GF-D8 (cell line): Measurements from ENCODE around the gene NUP205.
A peak's percentile ranks its signal among the peaks of the same experiment; 100 is the strongest.

Experiments used
- DNase-seq: peaks from one replicate; lab custom pipeline; 2025; lab: John Stamatoyannopoulos, UW

Gene NUP205

GRCh38 chr7:135539629-135540028, 18.1 kb upstream of the NUP205 start:
- DNase-seq = no peak

DNA sequence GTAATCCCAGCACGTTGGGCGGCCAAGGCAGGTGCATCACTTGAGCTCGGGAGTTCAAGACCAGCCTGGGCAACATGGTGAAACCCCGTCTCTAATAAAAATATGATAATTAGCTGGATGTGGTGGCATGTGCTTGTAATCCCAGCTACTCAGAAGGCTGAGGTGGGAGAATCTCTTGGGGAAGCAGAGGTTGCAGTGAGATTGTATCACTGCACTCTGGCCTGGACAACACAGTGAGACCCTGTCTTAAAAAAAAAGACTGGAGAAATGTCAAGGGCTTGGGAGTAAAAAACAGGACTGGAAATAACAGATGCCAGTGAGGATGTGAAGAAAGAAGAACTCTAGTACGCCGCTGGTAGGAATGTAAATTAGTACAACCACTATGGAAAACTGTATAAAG, 16.7 kb upstream of the NUP205 start:
- DNase-seq = no peak

DNA sequence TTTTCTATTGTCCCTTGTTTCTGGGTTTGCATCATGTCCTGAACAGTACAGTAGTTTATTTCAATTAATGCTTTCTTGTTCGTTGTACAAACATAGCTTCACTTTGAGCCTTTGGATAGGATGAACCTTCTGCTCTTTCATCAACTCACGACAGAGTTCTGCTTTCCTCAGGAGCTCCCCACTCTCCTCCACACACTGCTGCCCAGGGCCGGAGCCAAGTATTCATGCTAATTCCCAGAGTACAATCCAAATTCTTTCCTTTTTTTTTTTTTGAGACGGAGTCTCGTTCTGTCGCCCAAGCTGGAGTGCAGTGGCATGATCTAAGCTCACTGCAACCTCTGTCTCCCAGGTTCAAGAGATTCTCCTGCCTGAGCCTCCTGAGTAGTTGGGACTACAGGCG, 7.5 kb upstream of the NUP205 start:
- no peak for DNase-seq

- no peak for DNase-seq
Observed at GRCh38 chr7:135552148-135552547, 5.6 kb upstream of the NUP205 start.

DNA sequence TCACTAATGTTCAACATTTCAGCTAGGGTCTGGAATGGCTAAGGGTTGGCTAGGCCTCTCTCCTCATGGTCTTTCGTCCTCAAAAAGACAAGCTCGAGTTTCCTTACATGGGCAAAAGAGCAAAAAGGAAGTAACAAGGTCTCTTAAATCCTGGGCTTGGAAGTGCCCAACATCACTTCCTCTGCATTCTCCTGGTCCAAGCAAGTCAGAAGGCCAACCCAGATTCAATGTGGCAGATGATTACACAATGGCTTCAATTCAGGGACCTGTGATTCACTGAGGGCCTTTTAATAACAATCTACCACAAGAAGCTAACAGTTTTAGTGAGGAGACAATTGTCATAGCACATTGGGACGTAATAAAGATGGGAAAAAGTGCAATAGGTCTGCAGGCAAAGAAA, 4.4 kb upstream of the NUP205 start:
- no peak for DNase-seq

DNA sequence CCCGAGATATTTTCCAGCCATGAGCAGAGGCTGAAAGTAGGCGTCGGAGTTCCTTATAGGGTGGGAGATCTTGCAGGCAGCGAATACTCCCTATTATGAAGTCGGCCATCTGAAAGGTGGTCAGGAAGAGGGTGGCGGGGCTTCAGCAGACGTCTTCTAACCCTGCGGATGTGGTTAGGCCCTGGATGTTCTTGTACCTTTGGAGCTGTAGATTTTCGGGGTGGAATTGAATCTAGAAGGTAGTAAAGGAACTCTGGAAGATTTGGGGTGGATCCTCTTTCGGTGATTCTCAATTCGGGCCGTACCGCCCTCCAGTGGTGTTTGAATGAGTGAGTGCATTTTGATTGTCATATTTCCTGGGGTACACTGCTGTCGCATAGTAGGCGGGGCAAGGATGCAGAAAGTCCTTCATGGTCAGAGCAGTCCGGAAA, 635 bp downstream of the NUP205 start:
- peak; percentile 65 for DNase-seq

- no peak for DNase-seq
Observed at GRCh38 chr7:135558881-135559280, 1.2 kb downstream of the NUP205 start.

DNA sequence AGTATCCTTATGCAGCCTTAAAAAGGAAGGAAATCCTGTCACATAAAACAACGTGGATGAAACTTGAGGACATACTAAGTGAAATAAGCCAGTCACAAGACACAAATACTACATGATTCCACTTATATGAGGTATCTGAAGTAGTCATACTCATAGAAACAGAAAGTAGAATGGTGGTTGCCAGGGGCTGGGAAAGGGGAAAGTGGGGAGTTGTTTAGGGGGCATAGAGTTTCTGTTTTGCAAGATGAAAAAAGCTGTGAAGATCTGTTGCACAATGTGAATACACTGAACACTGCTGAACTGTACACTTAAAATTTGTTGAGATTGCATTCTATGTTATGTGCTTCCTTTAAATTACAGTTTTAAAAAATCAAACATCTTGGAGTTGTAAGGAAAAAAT, 2.9 kb downstream of the NUP205 start:
- no peak for DNase-seq

- DNase-seq = no peak
Observed at GRCh38 chr7:135562720-135563119, 5.0 kb downstream of the NUP205 start.

DNA sequence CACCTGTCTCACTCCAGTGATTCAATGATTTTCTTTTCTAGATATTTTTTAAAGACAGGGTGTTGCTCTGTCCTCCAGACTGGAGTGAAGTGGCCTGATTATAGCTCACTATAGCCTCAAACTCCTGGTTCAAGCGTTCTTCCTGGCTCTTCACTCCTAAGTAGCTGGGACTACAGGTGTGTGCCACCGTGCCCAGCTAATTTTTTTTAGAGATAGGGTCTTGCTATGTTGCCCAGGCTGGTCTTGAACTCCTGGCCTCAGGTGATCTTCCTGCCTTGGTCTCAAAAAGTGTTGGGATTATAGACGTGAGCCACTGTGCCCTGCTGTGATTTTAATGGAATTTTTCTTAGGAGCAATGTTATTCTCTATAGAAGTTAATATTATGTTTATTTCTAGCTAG, 14.1 kb downstream of the NUP205 start:
- DNase-seq = no peak

GRCh38 chr7:135573541-135573940, 15.8 kb downstream of the NUP205 start:
- no peak for DNase-seq

GRCh38 chr7:135575296-135575695, 17.6 kb downstream of the NUP205 start:
- no peak for DNase-seq

DNA sequence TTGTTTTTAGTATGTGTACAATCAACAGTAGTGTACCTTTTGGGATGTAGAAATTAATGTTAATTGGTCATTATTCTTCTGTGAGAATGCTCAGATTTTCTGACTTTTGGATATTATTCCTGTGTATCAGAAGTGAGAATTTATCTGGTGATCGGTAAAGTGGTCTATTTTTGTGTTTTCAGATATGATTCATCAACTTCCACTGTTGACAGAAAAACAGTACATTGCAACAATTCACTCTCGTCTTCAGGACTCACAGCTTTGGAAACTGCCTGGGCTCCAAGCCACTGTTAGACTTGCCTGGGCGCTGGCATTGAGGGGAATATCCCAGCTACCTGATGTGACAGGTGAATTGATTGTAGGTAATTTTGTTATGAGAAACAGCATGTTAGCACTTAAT, 20.9 kb downstream of the NUP205 start:
- no peak for DNase-seq

- DNase-seq = no peak
Observed at GRCh38 chr7:135584362-135585353, 26.9 kb downstream of the NUP205 start.

DNA sequence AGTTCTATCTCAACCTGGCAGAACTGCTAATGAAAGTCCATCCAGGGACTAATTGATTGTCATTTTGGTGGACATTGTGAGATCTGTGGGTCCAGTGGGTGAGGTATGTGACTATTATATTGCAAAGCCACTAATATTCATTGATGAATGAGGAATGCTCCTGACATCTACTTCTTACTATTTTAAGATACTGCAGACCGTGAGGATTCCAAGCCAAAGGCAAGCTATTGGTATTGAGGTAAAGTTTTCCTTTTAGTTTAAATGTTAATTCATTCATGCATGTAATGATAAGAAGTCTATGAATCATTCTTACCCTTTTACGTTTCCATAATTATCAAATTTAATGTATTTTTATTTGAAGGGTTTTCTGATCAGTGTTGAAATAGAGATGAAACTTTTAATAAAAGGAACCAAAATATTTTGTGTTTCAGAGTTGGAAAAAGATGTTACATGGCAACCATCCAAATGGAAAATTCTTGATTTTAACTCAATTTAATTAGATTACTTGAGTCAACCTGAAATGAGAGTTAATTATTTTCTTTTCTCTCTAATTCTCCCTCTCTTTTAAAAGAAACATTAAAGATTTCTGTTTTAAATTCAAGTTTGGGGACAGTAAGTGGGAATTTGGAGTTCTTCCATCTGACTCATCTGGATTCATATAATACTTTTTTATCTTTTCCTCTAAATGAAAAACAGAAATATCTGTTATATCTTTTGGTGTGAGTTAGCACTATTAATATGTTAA, 39.6 kb downstream of the NUP205 start:
- DNase-seq = no peak

GRCh38 chr7:135597926-135598305, 40.2 kb downstream of the NUP205 start:
- DNase-seq = no peak

GRCh38 chr7:135599471-135599870, 41.8 kb downstream of the NUP205 start:
- no peak for DNase-seq

DNA sequence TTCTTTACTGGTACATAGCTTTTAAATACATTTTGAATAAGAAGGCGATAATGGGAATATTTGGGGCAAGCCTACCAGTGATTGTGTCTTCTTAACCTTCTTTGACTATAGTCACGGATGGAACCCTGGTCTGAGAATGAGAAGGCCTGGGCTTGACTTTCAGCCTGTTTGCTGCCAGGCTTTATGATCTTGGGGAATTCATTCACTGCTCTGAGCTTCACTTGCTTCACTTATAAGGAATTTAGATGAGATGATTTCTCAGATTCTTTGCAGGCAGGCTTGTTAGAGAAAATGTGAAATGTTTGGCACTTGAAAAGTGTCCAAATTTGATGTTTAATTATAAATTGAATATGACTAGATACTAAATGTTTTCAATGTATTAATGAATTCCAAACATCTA, 42.5 kb downstream of the NUP205 start:
- no peak for DNase-seq

DNA sequence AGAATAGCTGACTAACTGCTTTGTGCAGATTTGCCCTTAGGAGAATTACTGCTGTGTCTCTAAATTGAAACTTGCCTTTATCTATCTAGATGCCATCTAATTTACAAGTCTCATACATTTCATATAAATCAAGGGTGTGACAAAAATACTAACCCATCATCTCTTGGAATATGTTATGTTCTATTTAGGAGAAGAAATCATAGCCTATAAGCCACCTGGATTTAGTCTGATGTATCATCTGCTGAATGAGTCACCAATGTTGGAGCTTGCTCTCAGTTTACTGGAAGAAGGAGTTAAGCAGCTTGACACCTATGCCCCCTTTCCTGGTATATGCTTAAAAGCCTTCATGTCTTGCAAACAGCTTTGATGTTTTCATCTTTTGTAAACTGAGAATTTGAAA, 43.5 kb downstream of the NUP205 start:
- DNase-seq = no peak

- no peak for DNase-seq
Observed at GRCh38 chr7:135602304-135602703, 44.6 kb downstream of the NUP205 start.

DNA sequence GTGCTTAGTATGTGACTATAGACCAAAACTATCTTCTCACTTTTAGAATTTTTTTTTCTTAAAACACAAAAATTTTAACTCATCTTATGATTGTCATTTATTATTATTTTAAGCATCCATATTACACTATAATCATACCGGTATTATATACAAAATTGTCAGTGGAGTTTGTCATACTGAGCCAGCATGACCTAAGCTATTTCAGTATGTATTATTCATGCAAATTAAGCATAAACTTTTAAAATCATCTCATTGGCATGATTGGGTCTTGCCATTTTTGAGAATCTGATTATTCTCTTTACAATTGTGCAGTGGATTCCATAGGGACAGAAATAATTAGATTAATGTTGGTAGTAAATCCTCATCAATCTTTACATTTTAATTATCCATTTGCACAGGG, 58.4 kb downstream of the NUP205 start:
- no peak for DNase-seq

DNA sequence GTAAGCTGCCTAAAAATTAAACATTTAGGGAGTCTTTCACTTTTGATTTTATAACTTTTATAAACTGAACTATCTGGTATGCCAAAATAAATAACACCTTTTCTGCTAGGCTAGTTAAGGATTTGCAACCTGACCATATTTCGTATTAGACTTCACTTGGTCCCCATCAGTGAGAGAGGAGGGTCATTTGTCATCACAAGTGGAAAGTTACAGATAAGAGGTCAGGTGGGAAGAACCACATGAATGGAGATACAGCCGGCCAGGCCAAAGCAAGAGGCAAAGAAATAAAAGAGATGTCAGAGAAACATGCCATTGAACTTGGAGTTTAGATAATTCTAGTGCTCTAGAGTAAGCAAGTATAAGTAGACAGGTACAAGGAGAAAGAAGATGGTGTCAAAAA, 60.1 kb downstream of the NUP205 start:
- DNase-seq = no peak

- no peak for DNase-seq
Observed at GRCh38 chr7:135618510-135618909, 60.8 kb downstream of the NUP205 start.
